ENCODE measurements around the gene SPCS3.
"Not testable (repeated sequence)": the region's sequence is repeated elsewhere in the genome, so short reads cannot be mapped to it uniquely, and the experiment has no call there.

SPCS3 gene

GRCh38 chr4:176333076-176333475 lies 13.3 kb downstream of the SPCS3 start:
- H3K36me3 ChIP-seq (ENCODE audit: insufficient read depth, low read length): peaks cover 38% of the 10 kb centered on the region

GRCh38 chr4:176334066-176334465 lies 14.3 kb downstream of the SPCS3 start:
- no peak overlapping the region for H3K4me3 ChIP-seq
- H3K9ac ChIP-seq (ENCODE audit: insufficient read length): no peak overlapping the region
- H3K36me3 ChIP-seq (ENCODE audit: insufficient read depth, low read length): peaks cover 31% of the 10 kb centered on the region
- no peak overlapping the region for H3K27ac ChIP-seq
- no peaks in the 10 kb centered on the region for H3K9me3 ChIP-seq (ENCODE audit: low read depth, low read length)
- no peak for TF ChIP-seq FOXP2 (optimal IDR thresholded peaks at IDR 0.05; ENCODE audit: control extremely low read depth, extremely low read length, insufficient read depth)
- no peak for TF ChIP-seq POLR2AphosphoS5 (IDR thresholded peaks at IDR 0.05; ENCODE audit: borderline replicate concordance, low read depth, low read length)
- no peak for TF ChIP-seq EZH2 (IDR thresholded peaks at IDR 0.05)
- DNase-seq (ENCODE audit: low read depth, low spot score): no peak

More at GRCh38 chr4:176333076-176333475, 13.3 kb downstream of the SPCS3 start:
- DNase-seq (ENCODE audit: low read depth, low spot score): no peak
- Histone ChIP-seq H3K9ac (ENCODE audit: insufficient read length) (no peak overlapping the region), H3K4me3 (no peak overlapping the region), H3K27ac (no peak overlapping the region), H3K9me3 (ENCODE audit: low read depth, low read length) (no peaks in the 10 kb centered on the region)
- TF ChIP-seq EZH2 (IDR thresholded peaks at IDR 0.05) (no peak), FOXP2 (optimal IDR thresholded peaks at IDR 0.05; ENCODE audit: control extremely low read depth, extremely low read length, insufficient read depth) (no peak), POLR2AphosphoS5 (IDR thresholded peaks at IDR 0.05; ENCODE audit: borderline replicate concordance, low read depth, low read length) (no peak)

GRCh38 chr4:176335421-176335820 lies 15.7 kb downstream of the SPCS3 start:
- TF ChIP-seq FOXP2 (optimal IDR thresholded peaks at IDR 0.05; ENCODE audit: control extremely low read depth, extremely low read length, insufficient read depth) (no peak), EZH2 (IDR thresholded peaks at IDR 0.05) (no peak), POLR2AphosphoS5 (IDR thresholded peaks at IDR 0.05; ENCODE audit: borderline replicate concordance, low read depth, low read length) (no peak)
- DNase-seq (ENCODE audit: low read depth, low spot score): no peak
- Histone ChIP-seq H3K36me3 (ENCODE audit: insufficient read depth, low read length) (peaks cover 18% of the 10 kb centered on the region), H3K4me3 (no peak overlapping the region), H3K9me3 (ENCODE audit: low read depth, low read length) (no peaks in the 10 kb centered on the region), H3K9ac (ENCODE audit: insufficient read length) (no peak overlapping the region), H3K27ac (no peak overlapping the region)

- Histone ChIP-seq H3K36me3 (ENCODE audit: insufficient read depth, low read length) (no peaks in the 10 kb centered on the region), H3K9me3 (ENCODE audit: low read depth, low read length) (no peaks in the 10 kb centered on the region), H3K9ac (ENCODE audit: insufficient read length) (no peak overlapping the region), H3K27ac (no peak overlapping the region), H3K4me3 (no peak overlapping the region)
- no peak for TF ChIP-seq POLR2AphosphoS5 (IDR thresholded peaks at IDR 0.05; ENCODE audit: borderline replicate concordance, low read depth, low read length)
- TF ChIP-seq FOXP2 (optimal IDR thresholded peaks at IDR 0.05; ENCODE audit: control extremely low read depth, extremely low read length, insufficient read depth): no peak
- TF ChIP-seq EZH2 (IDR thresholded peaks at IDR 0.05): no peak
- DNase-seq (ENCODE audit: low read depth, low spot score): no peak
Measured at GRCh38 chr4:176339936-176340761, 20.4 kb downstream of the SPCS3 start.

GRCh38 chr4:176340871-176341685 lies 21.3 kb downstream of the SPCS3 start:
- no peak for DNase-seq (ENCODE audit: low read depth, low spot score)
- Histone ChIP-seq H3K9me3 (ENCODE audit: low read depth, low read length) (no peaks in the 10 kb centered on the region), H3K36me3 (ENCODE audit: insufficient read depth, low read length) (no peaks in the 10 kb centered on the region), H3K27ac (no peak overlapping the region), H3K4me3 (no peak overlapping the region), H3K9ac (ENCODE audit: insufficient read length) (no peak overlapping the region)
- TF ChIP-seq EZH2 (IDR thresholded peaks at IDR 0.05) (no peak), FOXP2 (optimal IDR thresholded peaks at IDR 0.05; ENCODE audit: control extremely low read depth, extremely low read length, insufficient read depth) (no peak), POLR2AphosphoS5 (IDR thresholded peaks at IDR 0.05; ENCODE audit: borderline replicate concordance, low read depth, low read length) (no peak)

- no peaks in the 10 kb centered on the region for H3K36me3 ChIP-seq (ENCODE audit: insufficient read depth, low read length)
Measured at GRCh38 chr4:176342384-176342783, 22.6 kb downstream of the SPCS3 start.

GRCh38 chr4:176343286-176343685 lies 23.5 kb downstream of the SPCS3 start:
- TF ChIP-seq POLR2AphosphoS5 (IDR thresholded peaks at IDR 0.05; ENCODE audit: borderline replicate concordance, low read depth, low read length) (no peak), EZH2 (IDR thresholded peaks at IDR 0.05) (no peak), FOXP2 (optimal IDR thresholded peaks at IDR 0.05; ENCODE audit: control extremely low read depth, extremely low read length, insufficient read depth) (no peak)
- Histone ChIP-seq H3K27ac (no peak overlapping the region), H3K36me3 (ENCODE audit: insufficient read depth, low read length) (no peaks in the 10 kb centered on the region), H3K9me3 (ENCODE audit: low read depth, low read length) (no peaks in the 10 kb centered on the region), H3K9ac (ENCODE audit: insufficient read length) (no peak overlapping the region), H3K4me3 (no peak overlapping the region)
- DNase-seq (ENCODE audit: low read depth, low spot score): no peak

More at GRCh38 chr4:176342384-176342783, 22.6 kb downstream of the SPCS3 start:
- no peak for TF ChIP-seq FOXP2 (optimal IDR thresholded peaks at IDR 0.05; ENCODE audit: control extremely low read depth, extremely low read length, insufficient read depth)
- Histone ChIP-seq H3K9me3 (ENCODE audit: low read depth, low read length) (no peaks in the 10 kb centered on the region), H3K9ac (ENCODE audit: insufficient read length) (no peak overlapping the region), H3K4me3 (no peak overlapping the region), H3K27ac (no peak overlapping the region)
- no peak for DNase-seq (ENCODE audit: low read depth, low spot score)

- not testable (repeated sequence) for H3K9me3 ChIP-seq (ENCODE audit: low read depth, low read length); DNase-seq (ENCODE audit: low read depth, low spot score); H3K36me3 ChIP-seq (ENCODE audit: insufficient read depth, low read length); H3K27ac ChIP-seq; H3K9ac ChIP-seq (ENCODE audit: insufficient read length); H3K4me3 ChIP-seq
Measured at GRCh38 chr4:176345346-176345745, 25.6 kb downstream of the SPCS3 start.

- H3K36me3 ChIP-seq (ENCODE audit: insufficient read depth, low read length); H3K9ac ChIP-seq (ENCODE audit: insufficient read length); H3K27ac ChIP-seq; DNase-seq (ENCODE audit: low read depth, low spot score); H3K9me3 ChIP-seq (ENCODE audit: low read depth, low read length); H3K4me3 ChIP-seq: not testable (repeated sequence)
Measured at GRCh38 chr4:176346836-176347235, 27.1 kb downstream of the SPCS3 start.

Data from SK-N-MC (cell line).